Glomerular visceral epithelial cell (primary cell): ENCODE measurements around the gene INTS14.
A peak's percentile ranks its signal among the peaks of the same experiment; 100 is the strongest.

Experiments
- DNase-seq: peaks from one replicate; pipeline ENCODE4 v3.0.0-alpha.2; 2016; ENCODE audit errors: extremely low spot score

The INTS14 gene

GRCh38 chr15:65530318-65531111 is 80.4 kb downstream of the INTS14 start, which contains the start of gene HACD3:
Gene HACD3 (plus strand): TSS chr15:65530463. CDS start chr15:65530632, 169 bp downstream.
- DNase-seq, result peak; percentile 91

- no peak for DNase-seq
These were observed 81.1 kb downstream of the INTS14 start for GRCh38 chr15:65529762-65530317.
